ENCODE data around the gene VWA1. TPM values are rescaled to one million over a fixed set of nuclear protein-coding genes. Genes with fewer than 3 reads are reported as not detected.
"Not testable (repeated sequence)": the region's sequence is repeated elsewhere in the genome, so short reads cannot be mapped to it uniquely, and the experiment has no call there.

Gene VWA1
- total and polyA plus RNA-seq, 4 donors: 51.7 to 94.3 (median 69.1) TPM

DNA sequence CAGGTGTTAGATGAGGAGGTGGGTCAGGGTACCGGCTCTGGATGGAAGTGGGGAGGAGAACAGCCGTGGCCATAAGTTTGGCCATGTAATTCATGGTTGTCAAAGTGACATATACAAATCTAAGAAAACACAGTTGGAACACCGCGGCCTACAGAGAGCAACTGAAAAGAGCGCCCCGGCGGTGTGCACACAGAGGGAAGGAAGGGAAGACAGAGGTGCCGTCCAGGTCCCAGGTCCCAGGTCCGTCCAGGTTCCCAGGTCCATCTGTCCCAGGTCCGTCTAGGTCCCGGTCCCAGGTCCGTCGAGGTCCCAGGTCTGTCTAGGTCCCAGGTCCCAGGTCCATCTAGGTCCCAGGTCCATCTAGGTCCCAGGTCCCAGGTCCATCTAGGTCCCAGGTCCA lies 23.9 kb upstream of the VWA1 start:
- Histone ChIP-seq H3K4me3 (no peak overlapping the region), H3K27ac (ENCODE audit: low read depth in 1 of 2, low read length in 1 of 2) (peak overlapping the region in 1 of 2 donors; percentile 17), H3K27me3 (ENCODE audit: control insufficient read depth in 3 of 3, insufficient read depth in 3 of 3, low read length in 2 of 3) (no peaks in the 10 kb centered on the region), H3K9me3 (ENCODE audit: control insufficient read depth in 4 of 4, insufficient read depth in 3 of 4, low read length in 3 of 4) (no peaks in the 10 kb centered on the region), H3K4me1 (ENCODE audit: control insufficient read depth in 5 of 5, insufficient read depth in 5 of 5, low read length in 5 of 5) (peaks cover 4 to 10% (median 6%) of the 10 kb centered on the region in 5 donors), H3K36me3 (ENCODE audit: control insufficient read depth in 4 of 4, insufficient read depth in 4 of 4, low read length in 4 of 4) (peaks cover 0 to 2% (median under 1%) of the 10 kb centered on the region in 4 donors), H3K9ac (ENCODE audit: insufficient read depth in 1 of 2, low read length in 2 of 2) (no peak overlapping the region)
- DNase-seq (no peak), ATAC-seq (ENCODE audit: insufficient read depth, low FRiP score) (no peak)
- TF ChIP-seq, protein P1, sequence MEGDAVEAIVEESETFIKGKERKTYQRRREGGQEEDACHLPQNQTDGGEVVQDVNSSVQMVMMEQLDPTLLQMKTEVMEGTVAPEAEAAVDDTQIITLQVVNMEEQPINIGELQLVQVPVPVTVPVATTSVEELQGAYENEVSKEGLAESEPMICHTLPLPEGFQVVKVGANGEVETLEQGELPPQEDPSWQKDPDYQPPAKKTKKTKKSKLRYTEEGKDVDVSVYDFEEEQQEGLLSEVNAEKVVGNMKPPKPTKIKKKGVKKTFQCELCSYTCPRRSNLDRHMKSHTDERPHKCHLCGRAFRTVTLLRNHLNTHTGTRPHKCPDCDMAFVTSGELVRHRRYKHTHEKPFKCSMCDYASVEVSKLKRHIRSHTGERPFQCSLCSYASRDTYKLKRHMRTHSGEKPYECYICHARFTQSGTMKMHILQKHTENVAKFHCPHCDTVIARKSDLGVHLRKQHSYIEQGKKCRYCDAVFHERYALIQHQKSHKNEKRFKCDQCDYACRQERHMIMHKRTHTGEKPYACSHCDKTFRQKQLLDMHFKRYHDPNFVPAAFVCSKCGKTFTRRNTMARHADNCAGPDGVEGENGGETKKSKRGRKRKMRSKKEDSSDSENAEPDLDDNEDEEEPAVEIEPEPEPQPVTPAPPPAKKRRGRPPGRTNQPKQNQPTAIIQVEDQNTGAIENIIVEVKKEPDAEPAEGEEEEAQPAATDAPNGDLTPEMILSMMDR (IDR thresholded peaks at IDR 0.05; ENCODE audit: control extremely low read depth, extremely low read depth): no peak
- 94 to 97% methylated on average over 13 of the region's 13 CpGs for WGBS, 2 donors

DNA sequence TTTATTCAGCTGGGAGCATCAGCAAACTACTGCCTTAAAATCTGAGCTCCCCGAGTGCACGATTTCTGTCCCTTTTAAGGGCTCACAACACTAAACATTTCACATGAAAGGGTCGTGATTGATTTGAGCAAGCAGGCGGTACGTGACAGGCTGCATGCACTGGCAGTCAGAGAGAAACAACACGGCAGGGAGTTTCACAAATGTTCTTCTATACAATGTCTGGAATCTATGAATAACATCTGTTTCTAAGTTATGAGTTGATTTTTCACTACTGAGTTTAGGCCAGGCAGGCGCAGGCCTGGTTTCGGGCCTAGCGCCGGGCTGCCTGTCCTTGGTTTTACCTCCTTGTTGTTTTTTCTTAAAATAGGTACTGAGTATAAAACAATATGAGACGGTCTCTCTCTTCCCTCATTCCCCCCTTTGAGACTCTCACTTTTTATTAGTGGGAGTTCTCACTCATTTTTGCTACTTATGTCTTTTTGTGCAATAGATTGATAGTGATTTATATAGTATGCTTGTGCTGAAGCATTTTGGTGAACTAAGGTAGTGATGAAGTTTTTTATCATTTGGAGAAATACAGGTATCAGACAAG lies 23.1 kb upstream of the VWA1 start:
- not testable (repeated sequence) for H3K27ac ChIP-seq (ENCODE audit: low read depth in 1 of 2, low read length in 1 of 2); H3K9me3 ChIP-seq (ENCODE audit: control insufficient read depth in 4 of 4, insufficient read depth in 3 of 4, low read length in 3 of 4); H3K36me3 ChIP-seq (ENCODE audit: control insufficient read depth in 4 of 4, insufficient read depth in 4 of 4, low read length in 4 of 4); H3K4me1 ChIP-seq (ENCODE audit: control insufficient read depth in 5 of 5, insufficient read depth in 5 of 5, low read length in 5 of 5); ATAC-seq (ENCODE audit: insufficient read depth, low FRiP score); H3K27me3 ChIP-seq (ENCODE audit: control insufficient read depth in 3 of 3, insufficient read depth in 3 of 3, low read length in 2 of 3); H3K4me3 ChIP-seq; DNase-seq; H3K9ac ChIP-seq (ENCODE audit: insufficient read depth in 1 of 2, low read length in 2 of 2)
- 93 to 97% methylated on average over 11 of the region's 11 CpGs for WGBS, 2 donors

DNA sequence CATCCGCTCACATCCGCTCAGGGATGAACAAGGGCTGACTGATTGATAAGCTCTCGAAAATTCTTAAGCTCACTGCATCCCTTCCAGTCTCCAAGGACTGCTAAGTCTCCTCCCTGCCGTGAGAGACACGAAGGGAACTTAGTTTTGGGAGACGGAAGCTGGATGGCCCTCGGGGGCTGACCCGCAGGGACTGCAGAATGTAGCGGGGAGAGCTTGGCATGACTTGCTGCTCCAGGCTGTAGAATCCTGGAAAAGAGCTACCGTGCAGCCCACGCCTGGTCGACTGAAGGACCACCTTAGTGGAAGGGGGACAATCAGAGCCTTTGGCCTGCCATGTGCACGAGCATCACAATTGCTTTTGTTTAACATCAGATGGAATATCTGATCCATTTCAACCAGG lies 19.7 kb upstream of the VWA1 start:
- Histone ChIP-seq H3K27ac (ENCODE audit: low read depth in 1 of 2, low read length in 1 of 2) (no peak overlapping the region), H3K36me3 (ENCODE audit: control insufficient read depth in 4 of 4, insufficient read depth in 4 of 4, low read length in 4 of 4) (no peaks in the 10 kb centered on the region), H3K9me3 (ENCODE audit: control insufficient read depth in 4 of 4, insufficient read depth in 3 of 4, low read length in 3 of 4) (peaks cover 0 to 2% (median 0%) of the 10 kb centered on the region in 4 donors), H3K4me1 (ENCODE audit: control insufficient read depth in 5 of 5, insufficient read depth in 5 of 5, low read length in 5 of 5) (peaks cover 0 to 8% (median 0%) of the 10 kb centered on the region in 5 donors), H3K4me3 (no peak overlapping the region), H3K9ac (ENCODE audit: insufficient read depth in 1 of 2, low read length in 2 of 2) (no peak overlapping the region), H3K27me3 (ENCODE audit: control insufficient read depth in 3 of 3, insufficient read depth in 3 of 3, low read length in 2 of 3) (no peaks in the 10 kb centered on the region)
- WGBS, 2 donors: 77 to 85% methylated on average over 13 of the region's 13 CpGs
- ATAC-seq (ENCODE audit: insufficient read depth, low FRiP score) (no peak), DNase-seq (no peak)
- TF ChIP-seq, protein P1 (IDR thresholded peaks at IDR 0.05; ENCODE audit: control extremely low read depth, extremely low read depth): no peak

DNA sequence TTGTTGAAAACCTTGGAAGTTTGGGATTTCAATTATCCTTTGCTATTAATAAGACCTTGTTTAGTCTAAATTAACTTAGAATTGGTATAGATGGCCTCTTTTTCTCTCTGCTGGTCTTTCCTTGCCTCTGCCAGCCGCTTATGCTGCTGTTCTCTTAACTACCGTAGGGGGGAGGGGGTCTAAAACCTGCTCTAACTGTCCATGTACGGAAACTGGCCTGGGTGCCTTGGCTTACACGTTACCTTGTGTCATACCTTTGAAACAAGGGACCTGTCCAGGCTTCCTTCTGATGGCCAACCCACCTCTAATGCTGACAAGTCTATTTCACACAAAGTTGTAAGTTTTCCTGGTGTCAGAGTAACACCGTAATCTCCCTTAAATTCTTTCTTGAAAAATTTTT lies 18.1 kb upstream of the VWA1 start:
- WGBS, 2 donors: 77 to 92% methylated on average over 5 of the region's 5 CpGs
- H3K36me3 ChIP-seq (ENCODE audit: control insufficient read depth in 4 of 4, insufficient read depth in 4 of 4, low read length in 4 of 4); ATAC-seq (ENCODE audit: insufficient read depth, low FRiP score); H3K27ac ChIP-seq (ENCODE audit: low read depth in 1 of 2, low read length in 1 of 2); H3K9ac ChIP-seq (ENCODE audit: insufficient read depth in 1 of 2, low read length in 2 of 2); H3K27me3 ChIP-seq (ENCODE audit: control insufficient read depth in 3 of 3, insufficient read depth in 3 of 3, low read length in 2 of 3); H3K4me3 ChIP-seq; DNase-seq; H3K9me3 ChIP-seq (ENCODE audit: control insufficient read depth in 4 of 4, insufficient read depth in 3 of 4, low read length in 3 of 4): not testable (repeated sequence)
- peaks cover 0 to 19% (median 0%) of the 10 kb centered on the region in 5 donors for H3K4me1 ChIP-seq (ENCODE audit: control insufficient read depth in 5 of 5, insufficient read depth in 5 of 5, low read length in 5 of 5)

DNA sequence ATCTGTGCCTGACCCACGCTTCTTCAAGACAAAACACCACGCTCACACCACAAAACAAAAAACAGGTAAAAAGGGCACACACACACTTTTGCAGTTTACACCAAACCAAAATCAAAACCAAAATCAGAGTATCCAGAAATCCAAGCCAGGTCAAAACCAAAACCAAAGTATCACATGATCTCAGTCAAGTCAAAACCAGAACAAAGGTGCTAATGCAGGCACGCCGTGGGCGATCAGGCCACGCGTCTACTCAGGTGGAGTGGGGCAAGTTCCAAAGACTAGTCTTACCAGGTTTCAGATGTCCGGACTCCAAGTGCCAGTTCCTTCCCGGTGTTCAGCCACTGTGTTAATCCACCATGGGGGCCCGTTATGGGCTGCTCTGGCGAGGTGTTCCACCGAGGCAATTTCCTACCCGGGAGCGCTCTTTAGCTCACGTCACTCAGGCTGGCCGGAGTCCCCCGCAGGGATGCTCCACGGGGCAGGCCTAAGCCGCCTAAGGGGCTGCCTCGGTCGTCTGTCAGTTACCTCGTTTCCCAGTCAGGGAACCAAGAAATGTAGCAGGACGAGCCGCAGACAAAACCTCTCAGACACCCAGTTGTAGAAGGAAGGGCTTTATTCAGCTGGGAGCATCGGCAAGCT lies 17.5 kb upstream of the VWA1 start:
- not testable (repeated sequence) for H3K36me3 ChIP-seq (ENCODE audit: control insufficient read depth in 4 of 4, insufficient read depth in 4 of 4, low read length in 4 of 4); H3K9me3 ChIP-seq (ENCODE audit: control insufficient read depth in 4 of 4, insufficient read depth in 3 of 4, low read length in 3 of 4); H3K27ac ChIP-seq (ENCODE audit: low read depth in 1 of 2, low read length in 1 of 2); H3K9ac ChIP-seq (ENCODE audit: insufficient read depth in 1 of 2, low read length in 2 of 2); ATAC-seq (ENCODE audit: insufficient read depth, low FRiP score); H3K4me3 ChIP-seq; H3K27me3 ChIP-seq (ENCODE audit: control insufficient read depth in 3 of 3, insufficient read depth in 3 of 3, low read length in 2 of 3); DNase-seq
- WGBS, 2 donors: 84 to 87% methylated on average over 25 of the region's 25 CpGs
- H3K4me1 ChIP-seq (ENCODE audit: control insufficient read depth in 5 of 5, insufficient read depth in 5 of 5, low read length in 5 of 5): peaks cover 0 to 24% (median 0%) of the 10 kb centered on the region in 5 donors

Data from lung (tissue), 12 donors.